PC-3 (cell line): Measurements from ENCODE around the gene SHBG. TPM values are rescaled to one million over a fixed set of nuclear protein-coding genes. Genes with fewer than 3 reads are reported as not detected.
"Not testable (repeated sequence)": the region's sequence is repeated elsewhere in the genome, so short reads cannot be mapped to it uniquely, and the experiment has no call there.

ENCODE experiments used
- ATAC-seq: fragments of 200-7000 bp; cut with Tn5 transposase; 2 replicates; pipeline ENCODE4 v1.9.1; 2020; ENCODE audit warnings: mild to moderate bottlenecking, moderate library complexity
- BruUV-seq: library from RNA; stranded (reverse); fragments of 400-500 nt; replicated peaks from 2 replicates; lab custom pipeline; 2021; lab: Mats Ljungman, UMichigan
- CTCF ChIA-PET: fragments of 300-600 bp; sonication (Branson Sonifier 250); formaldehyde crosslinking; loops from one replicate; lab custom pipeline; 2022; ENCODE audit warnings: antibody characterized with exemption; lab: Charles Lee
- POLR2A ChIA-PET: fragments of 300-600 bp; sonication (Branson Sonifier 250); formaldehyde crosslinking; loops from one replicate; lab custom pipeline; 2022; ENCODE audit warnings: antibody characterized with exemption; ENCODE audit not compliant: unreplicated experiment; lab: Charles Lee
- DNase-seq: peaks from one replicate; pipeline ENCODE4 v3.0.0-alpha.2; 2015
- H2AFZ ChIP-seq: fragments of 300-600 bp; sonication (generic); 2 replicates; pipeline ENCODE4 v1.6.0; 2016; ENCODE audit warnings: antibody characterized with exemption, low read length
- H3F3A ChIP-seq: fragments of 300-600 bp; sonication (generic); one replicate; pipeline ENCODE4 v1.6.0; 2017; ENCODE audit warnings: antibody characterized with exemption, low read length, control low read depth, mild to moderate bottlenecking; ENCODE audit not compliant: unreplicated experiment
- H3K27ac ChIP-seq: fragments of 300-600 bp; sonication (generic); 2 replicates; pipeline ENCODE4 v1.5.1; 2016; ENCODE audit warnings: mild to moderate bottlenecking, low read length
- H3K27me3 ChIP-seq: fragments of 300-600 bp; sonication (generic); 2 replicates; pipeline ENCODE4 v1.6.1; 2016; ENCODE audit warnings: low read length, mixed read lengths
- H3K36me3 ChIP-seq: fragments of 300-600 bp; sonication (generic); 2 replicates; pipeline ENCODE4 v1.6.1; 2016; ENCODE audit warnings: low read depth, mixed run types, low read length, mixed read lengths
- H3K4me1 ChIP-seq: fragments of 300-600 bp; sonication (generic); 2 replicates; pipeline ENCODE4 v1.5.1; 2016; ENCODE audit warnings: low read length; ENCODE audit not compliant: insufficient read depth
- H3K4me2 ChIP-seq: fragments of 300-600 bp; sonication (generic); 2 replicates; pipeline ENCODE4 v1.6.0; 2016; ENCODE audit warnings: low read length
- H3K4me3 ChIP-seq: fragments of 300-600 bp; sonication (generic); 2 replicates; pipeline ENCODE4 v1.5.1; 2016; ENCODE audit warnings: mild to moderate bottlenecking, low read length, mixed read lengths
- H3K79me2 ChIP-seq: fragments of 300-600 bp; sonication (generic); 2 replicates; pipeline ENCODE4 v1.6.1; 2017; ENCODE audit warnings: low read length, mixed read lengths
- H3K9ac ChIP-seq: fragments of 300-600 bp; sonication (generic); 2 replicates; pipeline ENCODE4 v1.6.0; 2016; ENCODE audit warnings: mild to moderate bottlenecking, low read length
- H3K9me2 ChIP-seq: fragments of 300-600 bp; sonication (generic); replicated peaks from 2 replicates; pipeline ENCODE4 v1.6.1; 2016; ENCODE audit warnings: mixed run types, low read length, mixed read lengths
- H3K9me3 ChIP-seq: fragments of 300-600 bp; sonication (generic); 2 replicates; pipeline ENCODE4 v1.6.1; 2016; ENCODE audit warnings: low read length, mixed read lengths
- H4K20me1 ChIP-seq: fragments of 300-600 bp; sonication (generic); 2 replicates; pipeline ENCODE4 v1.6.1; 2016; ENCODE audit warnings: low read length, mixed read lengths
- EZH2 ChIP-seq: fragments of 300-600 bp; sonication (generic); IDR thresholded peaks from one replicate; pipeline ENCODE4 v1.6.1; 2017; ENCODE audit warnings: antibody characterized with exemption, mild to moderate bottlenecking, low read length; ENCODE audit not compliant: unreplicated experiment
- EZH2phosphoT487 ChIP-seq: fragments of 300-600 bp; sonication (generic); IDR thresholded peaks from 2 replicates; pipeline ENCODE4 v1.6.1; 2018; ENCODE audit warnings: mild to moderate bottlenecking, antibody characterized with exemption, low read length, borderline replicate concordance
- intact Hi-C: fragments of 100-400 bp; cut with micrococcal nuclease; formaldehyde crosslinking; loops from 2 replicates; pipeline ENCODE4 v1.9.0; 2023
- total RNA-seq: library from RNA; depleted of rRNA; stranded (reverse); fragments of >200 nt; gene quantifications from 2 replicates; pipeline ENCODE4 v1.2.3, GENCODE V29; 2014
- TF ChIP-seq, protein P1 (sequence below): fragments of 300-600 bp; sonication (generic); conservative IDR thresholded peaks from 2 replicates; pipeline ENCODE4 v1.5.1; 2017; ENCODE audit warnings: antibody characterized with exemption, low read depth, mild to moderate bottlenecking, low read length

Gene SHBG
- total RNA-seq, 1 experiment from 2014 or later: not detected

DNA sequence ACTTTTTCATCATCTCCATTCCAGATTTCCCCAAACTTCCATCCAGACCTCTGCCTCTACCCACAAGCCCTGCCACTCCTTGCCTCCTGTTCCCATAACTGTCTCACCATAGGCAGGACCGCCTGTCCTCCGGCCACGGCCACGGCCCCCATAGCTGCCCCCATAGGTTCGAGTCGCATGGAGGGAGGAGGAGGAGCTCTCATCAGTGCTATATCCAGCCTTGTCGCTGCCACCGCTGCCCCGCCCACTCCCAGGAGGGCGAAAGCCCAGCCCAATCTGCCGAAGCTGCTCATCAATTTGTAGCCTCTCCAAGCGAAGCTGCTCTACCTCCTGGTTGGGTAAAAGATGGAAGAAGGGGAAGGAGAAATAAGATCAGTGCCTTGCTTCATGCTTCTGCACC, 36.6 kb upstream of the SHBG start:
- Histone ChIP-seq H3K9me2 (no peaks in the 10 kb centered on the region), H3K27ac (no peak overlapping the region), H2AFZ (no peak overlapping the region), H3K4me1 (peaks cover 30% of the 10 kb centered on the region), H3K4me3 (no peak overlapping the region), H3K27me3 (no peaks in the 10 kb centered on the region), H3K9me3 (no peaks in the 10 kb centered on the region), H3K79me2 (0 out of 2 replicates have a peak, but pooled peaks cover 12% of the 10 kb centered on the region), H4K20me1 (no peaks in the 10 kb centered on the region), H3K4me2 (no peak overlapping the region), H3F3A (no peaks in the 10 kb centered on the region), H3K9ac (no peak overlapping the region), H3K36me3 (peaks cover 17% of the 10 kb centered on the region)
- intact Hi-C loops: no loop called here
- POLR2A ChIA-PET: no interaction called here
- ATAC-seq (no peak), DNase-seq (no peak)
- TF ChIP-seq EZH2phosphoT487 (no peak), EZH2 (no peak)
- TF ChIP-seq, protein P1, sequence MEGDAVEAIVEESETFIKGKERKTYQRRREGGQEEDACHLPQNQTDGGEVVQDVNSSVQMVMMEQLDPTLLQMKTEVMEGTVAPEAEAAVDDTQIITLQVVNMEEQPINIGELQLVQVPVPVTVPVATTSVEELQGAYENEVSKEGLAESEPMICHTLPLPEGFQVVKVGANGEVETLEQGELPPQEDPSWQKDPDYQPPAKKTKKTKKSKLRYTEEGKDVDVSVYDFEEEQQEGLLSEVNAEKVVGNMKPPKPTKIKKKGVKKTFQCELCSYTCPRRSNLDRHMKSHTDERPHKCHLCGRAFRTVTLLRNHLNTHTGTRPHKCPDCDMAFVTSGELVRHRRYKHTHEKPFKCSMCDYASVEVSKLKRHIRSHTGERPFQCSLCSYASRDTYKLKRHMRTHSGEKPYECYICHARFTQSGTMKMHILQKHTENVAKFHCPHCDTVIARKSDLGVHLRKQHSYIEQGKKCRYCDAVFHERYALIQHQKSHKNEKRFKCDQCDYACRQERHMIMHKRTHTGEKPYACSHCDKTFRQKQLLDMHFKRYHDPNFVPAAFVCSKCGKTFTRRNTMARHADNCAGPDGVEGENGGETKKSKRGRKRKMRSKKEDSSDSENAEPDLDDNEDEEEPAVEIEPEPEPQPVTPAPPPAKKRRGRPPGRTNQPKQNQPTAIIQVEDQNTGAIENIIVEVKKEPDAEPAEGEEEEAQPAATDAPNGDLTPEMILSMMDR: no peak
- BruUV-seq: no TSS peak
- CTCF ChIA-PET: no interaction called here

DNA sequence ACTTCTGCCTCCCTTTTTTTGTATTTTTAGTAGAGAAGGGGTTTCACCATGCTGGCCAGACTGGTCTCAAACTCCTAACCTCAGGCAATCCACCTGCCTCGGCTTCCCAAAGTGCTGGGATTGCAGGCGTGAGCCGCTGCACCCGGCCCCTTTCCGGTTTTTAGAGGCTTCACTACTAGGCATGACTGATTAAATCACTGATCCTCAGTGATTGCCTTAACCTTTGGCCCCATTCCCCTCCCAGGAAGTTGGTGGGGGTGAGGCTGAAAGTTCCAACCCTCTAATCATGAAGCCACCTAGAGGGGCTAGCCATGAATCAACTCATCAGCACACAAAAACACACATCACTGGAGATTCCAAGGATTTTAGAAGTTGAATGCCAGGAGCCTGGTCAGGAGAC, 32.4 kb upstream of the SHBG start:
- H3K4me2 ChIP-seq, H3K4me3 ChIP-seq, H3K9me2 ChIP-seq, H3K4me1 ChIP-seq, H4K20me1 ChIP-seq, H3K27me3 ChIP-seq, H2AFZ ChIP-seq, H3K9me3 ChIP-seq, BruUV-seq, CTCF ChIA-PET, DNase-seq, H3K79me2 ChIP-seq, ATAC-seq, H3F3A ChIP-seq, POLR2A ChIA-PET, H3K27ac ChIP-seq, intact Hi-C loops, H3K9ac ChIP-seq: not testable (repeated sequence)
- H3K36me3 ChIP-seq: peaks cover 22% of the 10 kb centered on the region

DNA sequence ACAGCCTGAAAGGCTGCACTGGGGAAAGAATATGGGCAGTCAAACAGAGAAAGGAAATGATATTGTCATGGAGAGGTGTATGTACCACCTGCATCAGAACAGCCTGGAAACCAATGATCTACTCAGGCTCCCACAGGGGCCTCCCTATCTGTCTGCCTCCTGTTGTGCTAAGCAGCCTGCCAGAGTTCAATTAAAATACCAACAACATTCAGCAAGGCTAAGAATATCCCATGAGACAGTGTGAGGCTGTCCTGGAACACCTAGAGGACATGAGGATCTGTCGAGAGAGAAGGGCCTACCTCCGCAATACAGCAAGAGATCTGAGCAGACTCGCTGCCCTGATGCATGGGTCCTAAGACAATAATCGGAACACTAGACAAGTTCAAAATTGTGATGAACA, 23.7 kb upstream of the SHBG start:
- ATAC-seq (no peak), DNase-seq (no peak)
- Histone ChIP-seq H3K4me3 (no peak overlapping the region), H3K9me2 (no peaks in the 10 kb centered on the region), H2AFZ (no peak overlapping the region), H3K27ac (no peak overlapping the region), H4K20me1 (peaks cover 8% of the 10 kb centered on the region; the same call in 1 of the 2 replicates), H3K4me1 (no peaks in the 10 kb centered on the region), H3K9me3 (no peaks in the 10 kb centered on the region), H3F3A (no peaks in the 10 kb centered on the region), H3K9ac (no peak overlapping the region), H3K4me2 (no peak overlapping the region), H3K36me3 (peaks cover 6% of the 10 kb centered on the region; the same call in 1 of the 2 replicates), H3K27me3 (no peaks in the 10 kb centered on the region), H3K79me2 (peaks cover 34% of the 10 kb centered on the region)
- no TSS peak for BruUV-seq
- ChIA-PET POLR2A (no interaction called here), CTCF (no interaction called here)
- TF ChIP-seq, protein P1: no peak
- TF ChIP-seq EZH2 (no peak), EZH2phosphoT487 (no peak)
- intact Hi-C loops: no loop called here
